HG03175 (cell line): ENCODE results near the gene SFRP2.

ENCODE experiments used
- ATAC-seq: cut with Tn5 transposase; IDR thresholded peaks from one replicate; pipeline ENCODE4 v1.9.1; 2021; ENCODE audit warnings: mild to moderate bottlenecking, moderate library complexity; ENCODE audit not compliant: unreplicated experiment

Gene SFRP2, protein sequence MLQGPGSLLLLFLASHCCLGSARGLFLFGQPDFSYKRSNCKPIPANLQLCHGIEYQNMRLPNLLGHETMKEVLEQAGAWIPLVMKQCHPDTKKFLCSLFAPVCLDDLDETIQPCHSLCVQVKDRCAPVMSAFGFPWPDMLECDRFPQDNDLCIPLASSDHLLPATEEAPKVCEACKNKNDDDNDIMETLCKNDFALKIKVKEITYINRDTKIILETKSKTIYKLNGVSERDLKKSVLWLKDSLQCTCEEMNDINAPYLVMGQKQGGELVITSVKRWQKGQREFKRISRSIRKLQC

DNA sequence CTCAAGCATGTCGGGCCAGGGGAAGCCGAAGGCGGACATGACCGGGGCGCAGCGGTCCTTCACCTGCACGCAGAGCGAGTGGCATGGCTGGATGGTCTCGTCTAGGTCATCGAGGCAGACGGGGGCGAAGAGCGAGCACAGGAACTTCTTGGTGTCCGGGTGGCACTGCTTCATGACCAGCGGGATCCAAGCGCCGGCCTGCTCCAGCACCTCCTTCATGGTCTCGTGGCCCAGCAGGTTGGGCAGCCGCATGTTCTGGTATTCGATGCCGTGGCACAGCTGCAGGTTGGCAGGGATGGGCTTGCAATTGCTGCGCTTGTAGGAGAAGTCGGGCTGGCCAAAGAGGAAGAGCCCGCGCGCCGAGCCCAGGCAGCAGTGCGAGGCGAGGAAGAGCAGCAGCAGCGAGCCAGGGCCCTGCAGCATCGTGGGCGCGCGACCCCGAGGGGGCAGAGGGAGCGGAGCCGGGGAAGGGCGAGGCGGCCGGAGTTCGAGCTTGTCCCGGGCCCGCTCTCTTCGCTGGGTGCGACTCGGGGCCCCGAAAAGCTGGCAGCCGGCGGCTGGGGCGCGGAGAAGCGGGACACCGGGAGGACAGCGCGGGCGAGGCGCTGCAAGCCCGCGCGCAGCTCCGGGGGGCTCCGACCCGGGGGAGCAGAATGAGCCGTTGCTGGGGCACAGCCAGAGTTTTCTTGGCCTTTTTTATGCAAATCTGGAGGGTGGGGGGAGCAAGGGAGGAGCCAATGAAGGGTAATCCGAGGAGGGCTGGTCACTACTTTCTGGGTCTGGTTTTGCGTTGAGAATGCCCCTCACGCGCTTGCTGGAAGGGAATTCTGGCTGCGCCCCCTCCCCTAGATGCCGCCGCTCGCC is at the start of gene SFRP2:
Gene SFRP2 (minus strand): TSS at position 671 of the 864 bp plus-strand sequence. CDS start 248 bp downstream, at position 423.
- no peak for ATAC-seq

DNA sequence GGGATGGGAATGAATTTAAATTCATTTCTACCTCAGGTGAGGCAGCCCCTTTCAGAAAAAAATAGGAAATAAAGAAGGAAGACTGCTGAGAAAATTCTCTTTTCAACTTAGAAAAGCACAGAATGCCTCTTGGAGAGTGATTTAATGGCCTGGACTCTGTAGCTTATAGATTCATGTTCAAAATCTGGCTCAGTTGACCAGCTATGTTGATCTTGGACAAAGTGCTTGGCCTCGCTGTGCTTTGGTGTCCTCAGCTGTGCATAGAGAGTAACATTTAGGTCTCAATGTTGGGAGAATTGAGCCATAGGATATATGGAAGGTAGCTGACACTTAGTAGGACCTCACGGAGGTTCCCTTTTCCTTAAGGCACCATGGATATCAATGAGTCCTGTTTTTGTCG is 49.7 kb upstream of the SFRP2 start:
- no peak for ATAC-seq

DNA sequence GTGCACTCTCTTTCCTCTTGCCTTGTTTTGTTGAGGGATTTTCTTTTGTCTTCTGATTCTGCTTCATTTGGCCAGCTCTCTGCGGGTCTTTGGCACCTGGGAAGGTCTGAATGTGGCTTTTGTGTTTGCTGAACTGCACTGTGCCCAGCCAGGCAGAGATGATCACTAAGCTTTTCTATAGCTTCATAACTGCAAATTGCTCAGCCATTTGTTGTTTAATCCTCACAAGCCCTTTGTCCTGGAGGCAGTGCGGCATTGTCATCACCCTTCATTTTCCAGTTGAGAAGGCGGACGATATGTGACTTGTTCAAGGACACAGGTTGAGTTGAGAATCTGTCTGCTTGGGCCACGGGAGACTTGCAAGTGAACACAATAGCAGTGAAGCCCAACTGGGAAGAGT is 46.0 kb upstream of the SFRP2 start:
- no peak for ATAC-seq

DNA sequence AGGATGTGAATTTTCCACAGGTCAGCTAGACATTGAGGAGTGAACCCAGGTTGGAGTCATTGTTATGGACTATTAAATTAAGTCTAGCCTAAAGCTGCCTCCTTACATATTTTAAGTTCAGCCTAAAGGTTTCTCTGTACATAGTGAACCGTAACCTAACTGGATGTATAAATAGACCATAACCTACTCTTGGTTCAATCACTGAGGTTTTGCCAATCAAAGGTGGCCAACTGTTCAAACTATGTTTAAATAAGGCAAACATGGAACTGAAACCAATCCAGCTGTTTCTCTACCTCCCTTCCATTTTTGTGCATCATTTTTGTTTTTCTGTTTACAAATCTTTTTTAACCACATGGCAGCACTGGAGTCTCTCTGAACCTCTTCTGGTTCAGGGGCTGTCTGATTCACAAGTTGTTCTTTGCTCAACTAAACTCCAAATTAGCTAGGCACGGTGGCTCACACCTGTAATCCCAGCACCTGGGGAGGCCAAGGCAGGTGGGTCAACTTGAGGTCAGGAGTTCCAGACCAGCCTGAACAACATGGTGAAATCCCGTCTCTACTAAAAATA is 43.9 kb upstream of the SFRP2 start:
- no peak for ATAC-seq

DNA sequence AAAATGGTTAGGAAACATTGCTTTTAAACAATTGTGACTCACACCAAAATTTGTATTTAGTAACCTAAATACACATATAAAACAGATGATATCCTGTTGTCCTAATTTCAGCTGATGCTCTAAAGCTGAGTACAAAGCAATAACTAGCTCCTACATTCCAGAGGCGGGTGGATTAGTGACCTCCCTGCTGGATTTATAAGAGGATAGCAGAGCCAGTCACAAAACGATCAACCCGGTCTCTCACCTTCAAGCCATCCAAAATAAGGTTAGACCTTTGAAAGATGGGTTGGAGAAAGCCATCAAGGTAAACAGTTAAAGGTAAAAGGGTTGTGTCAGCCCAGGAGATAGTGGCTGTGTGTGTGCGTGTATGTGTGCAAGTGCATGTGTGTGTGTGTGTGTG is 43.2 kb upstream of the SFRP2 start:
- no peak for ATAC-seq

DNA sequence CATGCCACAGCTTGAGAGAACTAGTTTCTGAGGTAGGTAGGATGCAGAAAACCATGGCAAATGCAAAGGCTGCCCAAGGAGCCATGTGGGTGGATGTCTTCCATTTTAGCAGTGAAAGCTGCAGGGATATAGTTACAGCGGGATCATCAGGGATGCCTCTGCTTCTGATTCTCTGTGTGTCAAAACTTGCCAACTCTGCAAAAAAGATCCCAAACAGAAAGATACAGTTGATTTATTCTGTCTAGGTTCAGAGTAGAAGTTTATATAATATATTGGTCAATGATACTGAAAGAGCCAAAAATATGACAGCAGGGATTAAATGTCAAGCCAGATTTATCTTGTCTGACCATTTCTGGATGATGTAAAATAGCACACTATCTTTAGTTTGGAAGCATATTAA is 42.4 kb upstream of the SFRP2 start:
- no peak for ATAC-seq

DNA sequence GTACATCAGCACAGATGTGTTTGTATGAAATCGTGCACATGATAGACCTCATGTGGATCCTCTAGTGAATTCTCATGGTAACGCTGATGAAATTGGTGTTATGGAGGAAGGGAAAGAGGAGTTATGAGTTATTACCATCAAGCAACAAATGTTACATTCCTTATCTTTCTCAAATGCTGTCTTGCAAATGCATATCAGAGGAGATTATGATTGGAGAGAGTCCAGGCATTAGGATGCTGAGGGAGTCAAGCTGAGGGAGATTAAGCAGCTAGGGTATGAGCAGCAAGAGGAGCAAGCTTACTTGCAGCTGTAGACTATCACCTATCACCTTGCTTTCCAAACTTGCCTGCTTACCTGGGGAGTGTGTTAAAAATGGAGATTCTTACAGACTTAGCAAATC is 36.8 kb upstream of the SFRP2 start:
- ATAC-seq: no peak

DNA sequence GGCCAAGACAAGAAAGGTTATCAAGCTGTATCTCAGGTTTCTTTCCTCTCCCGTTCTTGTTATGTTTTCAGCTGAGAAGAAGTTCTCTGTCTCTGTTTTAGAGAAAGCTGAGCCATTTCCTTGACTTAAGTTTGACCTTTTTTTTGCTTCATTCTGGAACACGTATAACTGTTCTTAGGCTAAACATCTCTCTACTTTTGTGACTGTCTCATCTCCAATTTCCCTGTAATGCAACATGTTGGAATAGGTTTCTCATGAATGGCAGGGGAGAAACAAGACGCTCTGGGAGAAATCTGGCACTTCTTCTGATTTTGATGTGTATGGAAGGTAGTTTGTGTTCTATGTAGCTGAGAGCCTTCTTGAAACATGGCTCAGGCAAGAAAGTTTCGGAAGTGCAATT is 36.2 kb upstream of the SFRP2 start:
- no peak for ATAC-seq

DNA sequence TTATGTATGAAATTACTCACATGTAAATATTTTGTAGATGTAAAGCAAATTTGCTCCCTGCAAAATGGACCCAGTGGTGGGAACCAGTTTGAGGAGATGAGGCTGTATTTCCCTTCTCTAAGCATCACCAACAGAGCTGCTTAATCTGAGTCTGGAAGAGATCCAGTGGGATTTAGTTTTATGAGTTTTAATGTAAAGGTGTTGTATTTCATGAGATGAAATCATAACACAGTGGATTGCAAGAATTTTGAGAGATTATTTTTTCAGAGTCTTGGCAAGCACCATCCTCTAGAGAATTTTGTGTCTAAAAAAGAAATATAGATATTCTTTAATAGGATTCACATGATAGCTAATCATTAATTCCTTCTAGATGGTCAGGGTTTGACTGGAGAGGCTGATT is 35.6 kb upstream of the SFRP2 start:
- no peak for ATAC-seq

DNA sequence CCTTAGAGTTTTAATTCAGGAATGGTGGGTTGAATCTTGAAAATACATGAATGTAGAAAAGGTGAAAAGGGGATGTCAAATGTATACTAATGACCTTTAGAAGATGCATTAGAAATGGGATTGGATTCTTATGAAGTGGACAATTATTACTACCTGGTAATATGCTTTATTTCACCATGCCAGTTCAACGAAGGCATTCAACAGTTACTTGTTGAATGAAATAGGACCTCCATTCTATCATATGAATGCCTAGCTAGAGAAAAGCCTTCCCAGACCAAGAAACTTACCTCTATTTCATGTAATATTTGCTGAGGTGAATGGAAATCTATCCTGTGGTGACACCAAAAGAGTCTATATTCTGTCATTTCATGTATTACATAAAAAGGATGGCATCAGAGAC is 34.6 kb upstream of the SFRP2 start:
- ATAC-seq: no peak

DNA sequence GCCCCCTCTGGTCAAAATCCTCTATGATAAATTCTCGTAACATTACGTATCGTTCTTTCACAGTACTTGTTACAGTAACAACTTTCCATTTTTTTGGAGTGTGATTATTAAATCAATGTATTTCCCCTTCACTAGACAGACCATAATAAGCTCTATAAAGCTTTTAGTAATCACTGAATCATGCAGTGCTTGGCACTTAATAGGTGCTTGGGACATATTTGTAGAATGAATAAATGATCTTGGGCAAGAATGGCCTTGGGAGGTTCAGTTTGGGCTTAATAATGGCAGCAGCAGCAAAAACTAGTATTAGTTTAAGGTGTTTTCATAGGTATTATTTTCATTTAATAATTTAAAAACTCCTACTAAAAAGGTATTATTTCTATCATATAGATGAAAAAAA is 33.4 kb upstream of the SFRP2 start:
- no peak for ATAC-seq

DNA sequence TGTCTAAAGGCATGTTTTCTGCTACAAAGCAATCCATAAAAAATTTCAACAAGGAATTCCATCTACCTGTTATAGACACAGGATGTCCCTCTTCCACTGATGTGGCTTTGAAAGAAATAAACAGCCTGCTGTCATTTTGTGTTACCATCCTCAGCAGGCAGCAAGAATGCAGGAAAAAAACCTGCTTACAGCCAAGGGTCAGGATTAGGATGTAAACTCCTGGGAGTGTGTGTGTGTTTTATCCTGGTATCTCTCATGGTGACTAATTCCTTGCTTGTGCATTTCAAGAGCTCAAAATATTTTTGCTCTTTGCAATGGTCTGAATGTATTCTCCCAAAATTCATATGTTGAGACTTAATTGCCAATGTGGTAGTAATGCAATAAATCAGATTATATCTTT is 28.6 kb upstream of the SFRP2 start:
- no peak for ATAC-seq

DNA sequence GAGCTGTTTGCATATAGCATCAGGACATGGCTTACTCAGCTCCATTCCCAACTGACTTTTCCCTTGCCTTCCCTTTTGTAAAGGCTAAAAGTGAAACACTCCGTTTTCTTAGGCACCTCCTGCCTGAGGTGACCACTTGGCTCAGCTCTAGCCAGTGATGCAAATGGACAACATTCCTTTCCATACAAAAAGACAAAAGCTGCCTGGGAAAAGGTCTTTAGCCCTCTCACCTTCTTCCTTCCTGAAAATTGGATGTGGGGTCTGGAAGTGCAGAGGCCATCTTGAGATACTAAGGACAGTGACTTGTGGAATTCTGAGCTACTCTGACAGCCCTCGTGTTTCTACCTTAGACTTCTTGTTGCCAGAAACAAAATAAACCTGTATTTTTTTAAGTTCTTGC is 27.7 kb upstream of the SFRP2 start:
- no peak for ATAC-seq

DNA sequence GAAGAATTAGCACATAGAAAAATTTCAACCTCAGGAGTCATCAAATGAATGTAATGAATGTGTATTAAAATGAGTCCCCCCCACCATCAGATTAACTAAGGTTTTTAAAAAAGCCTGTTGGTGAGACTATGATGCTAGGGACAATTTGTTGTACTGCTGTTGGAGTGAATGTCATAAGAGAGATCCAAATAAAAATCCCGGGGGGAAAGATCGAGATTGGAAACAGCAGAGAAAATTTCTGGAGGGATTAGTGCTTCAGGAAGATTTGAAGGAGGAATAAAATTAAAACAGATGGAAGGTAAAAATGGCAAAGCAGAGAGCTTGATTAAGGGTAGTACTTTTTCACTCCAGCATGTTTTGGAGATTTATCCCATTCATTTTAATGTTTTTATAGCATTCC is 25.9 kb upstream of the SFRP2 start:
- no peak for ATAC-seq

DNA sequence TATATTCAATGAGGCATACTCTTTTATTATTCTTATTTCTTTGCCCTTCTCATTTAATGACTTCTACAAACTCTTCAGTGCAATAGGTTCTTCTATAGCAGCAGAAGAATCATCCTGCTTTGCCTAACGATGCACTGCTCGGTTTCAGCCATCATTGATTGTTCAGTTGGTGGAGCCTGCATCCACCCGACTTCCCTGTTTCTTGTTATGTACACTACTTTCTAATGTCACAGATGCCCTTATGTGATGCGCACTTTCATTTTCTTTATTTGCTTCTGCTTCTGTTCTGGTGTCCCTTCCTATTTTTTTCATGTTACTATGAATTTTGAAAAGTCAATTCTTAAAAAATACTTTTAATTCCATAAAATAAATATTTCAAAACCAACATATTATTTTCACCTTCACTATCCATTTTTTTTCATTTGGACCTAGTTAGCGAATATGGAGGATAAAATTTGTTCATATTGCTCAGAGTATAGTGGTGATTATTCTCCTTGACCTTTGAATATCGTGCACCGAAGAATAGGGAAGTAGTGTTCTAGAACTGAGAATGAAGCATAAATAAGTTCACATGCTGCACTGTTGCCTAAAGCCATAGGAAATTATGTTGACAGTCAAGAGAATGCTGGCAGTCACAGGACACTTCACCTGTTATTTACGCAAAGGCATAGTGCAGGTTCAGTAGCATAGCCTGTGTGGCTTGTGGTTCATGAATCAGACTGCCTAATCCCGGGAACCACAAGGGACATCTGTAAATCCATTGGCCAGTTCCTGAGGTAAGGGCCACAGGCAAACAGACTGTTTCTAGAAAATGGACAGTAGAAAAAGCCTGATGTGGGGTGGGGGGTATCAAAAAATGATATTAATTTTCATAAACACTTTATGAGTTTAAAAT is 21.3 kb upstream of the SFRP2 start:
- ATAC-seq: peak; percentile 66

DNA sequence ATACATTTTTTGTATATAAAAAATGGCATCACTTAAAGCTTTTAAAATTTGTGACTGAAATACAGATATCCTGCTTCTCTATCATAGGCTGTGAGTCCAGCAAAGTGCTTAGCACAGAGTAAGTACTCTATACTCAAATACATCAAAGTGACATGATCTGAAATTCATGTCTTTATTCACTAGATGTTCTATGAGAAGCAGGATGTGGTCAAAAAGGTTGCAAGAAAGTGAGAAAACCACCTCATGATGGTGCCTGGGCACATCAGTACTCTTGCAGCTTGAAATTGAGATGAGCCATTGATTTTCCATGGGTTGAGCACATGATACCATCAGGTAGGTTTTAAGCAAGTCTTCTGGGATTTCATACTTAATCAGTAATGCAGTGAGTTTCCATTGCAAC is 20.4 kb upstream of the SFRP2 start:
- peak; percentile 76 for ATAC-seq

DNA sequence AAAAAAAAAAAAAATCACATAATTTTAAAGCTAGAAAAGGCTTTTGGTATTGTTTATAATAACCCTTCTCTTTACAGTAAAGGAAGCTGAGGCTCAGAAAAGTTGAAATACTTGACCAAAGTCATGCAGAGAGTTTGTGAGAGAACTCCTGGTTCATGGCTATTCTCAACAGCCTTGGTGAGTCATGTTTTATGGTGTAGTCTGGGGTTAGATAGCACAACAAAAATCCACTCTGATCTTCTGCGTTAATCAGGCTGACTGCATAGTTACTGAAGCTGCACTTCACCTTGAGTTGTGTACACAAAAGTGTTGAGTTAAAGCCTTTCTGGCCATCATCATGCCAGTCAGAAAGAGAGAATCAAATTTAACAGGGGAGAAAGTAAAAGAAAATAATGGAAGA is 19.3 kb upstream of the SFRP2 start:
- no peak for ATAC-seq

DNA sequence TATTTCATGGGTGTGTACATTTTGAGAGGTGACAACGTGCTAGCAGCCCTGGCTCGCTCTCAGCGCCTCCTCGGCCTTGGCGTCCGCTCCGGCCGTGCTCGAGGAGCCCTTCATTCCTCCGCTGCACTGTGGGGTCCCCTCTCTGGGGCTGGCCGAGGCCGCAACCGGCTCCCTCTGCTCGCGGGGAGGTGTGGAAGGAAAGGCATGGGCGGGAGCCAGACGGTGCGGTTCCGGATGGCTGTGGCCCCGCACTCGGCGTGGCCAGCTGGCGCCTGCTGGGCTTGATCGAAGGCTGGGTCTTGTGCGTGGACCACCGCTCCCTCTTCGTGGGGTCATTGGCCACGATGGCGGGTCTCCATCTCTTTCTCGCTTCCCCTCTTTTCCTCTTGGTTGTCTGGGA is 17.2 kb upstream of the SFRP2 start:
- no peak for ATAC-seq

DNA sequence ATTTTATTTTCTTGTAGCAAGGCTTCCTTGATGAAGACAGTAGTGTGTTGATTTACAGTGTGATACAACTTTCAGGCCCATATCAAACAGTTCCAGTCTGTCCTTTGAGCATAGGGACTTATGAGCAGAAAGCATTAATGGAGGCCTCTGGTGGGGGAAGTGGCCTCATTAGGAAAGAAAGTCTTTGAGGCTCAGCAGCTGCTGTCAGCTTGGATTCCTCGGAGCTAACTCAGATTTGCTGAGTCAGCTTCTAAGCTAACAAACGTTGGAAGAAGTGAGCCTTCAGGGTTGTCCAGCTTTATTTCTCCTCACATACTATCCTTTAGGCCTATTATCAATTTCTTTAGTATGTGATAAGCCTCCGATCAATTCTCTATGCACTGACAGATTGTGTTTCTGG is 15.8 kb upstream of the SFRP2 start:
- ATAC-seq: no peak

DNA sequence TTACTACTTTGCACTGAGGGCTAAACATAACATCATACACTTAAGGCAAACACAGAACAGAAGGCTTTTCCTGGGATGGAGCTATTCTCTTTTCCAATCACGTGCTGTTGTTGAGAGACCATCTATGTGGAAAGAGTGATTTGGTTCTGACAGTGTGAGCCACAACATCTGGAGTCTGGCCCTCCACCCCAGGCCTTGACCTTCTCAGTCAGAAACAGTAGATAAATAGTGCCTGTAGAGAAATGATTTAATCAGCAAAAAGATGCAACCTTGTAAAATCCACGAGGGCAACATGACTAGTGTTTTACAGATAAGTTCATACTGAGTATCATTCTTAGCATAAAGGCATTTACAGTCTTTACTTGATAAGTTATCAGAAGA is 10.8 kb upstream of the SFRP2 start:
- ATAC-seq: no peak
